AG04449 (cell line): ENCODE results near the gene GLYAT.

Experiments used
- CTCF ChIA-PET: fragments of 350-600 bp; formaldehyde crosslinking; extraction: SDS; loops from one replicate; lab custom pipeline; 2021; ENCODE audit warnings: antibody characterized with exemption; lab: Yijun Ruan, JAX
- POLR2A ChIA-PET: fragments of 400-600, 350-600 bp; formaldehyde crosslinking; extraction: SDS; loops from one replicate; lab custom pipeline; 2020; ENCODE audit warnings: antibody characterized with exemption, inconsistent platforms; lab: Yijun Ruan, JAX
- DNase-seq: peaks from one replicate; pipeline ENCODE4 v3.0.0-alpha.2; 2010; ENCODE audit warnings: low read depth, low spot score
- H3K4me3 ChIP-seq: 2 replicates; pipeline ENCODE4 v1.5.1; 2011; ENCODE audit warnings: low read depth, mild to moderate bottlenecking, control low read depth, low read length
- TF ChIP-seq, protein P1 (sequence below): IDR thresholded peaks from one replicate; pipeline ENCODE4 v1.5.1; 2011; ENCODE audit warnings: mild to moderate bottlenecking, moderate library complexity, low read length, control low read depth, inconsistent platforms; ENCODE audit not compliant: insufficient read depth; ENCODE audit errors: missing control alignments

The GLYAT gene

GRCh38 chr11:58774164-58774593, 42.4 kb upstream of the GLYAT start:
- POLR2A ChIA-PET, result interaction anchor here (0.6 kb wide), 1 partner anchor 213 kb away, joined by 3 read pairs; no protein-coding TSS in a partner anchor
- TF ChIP-seq, protein P1, sequence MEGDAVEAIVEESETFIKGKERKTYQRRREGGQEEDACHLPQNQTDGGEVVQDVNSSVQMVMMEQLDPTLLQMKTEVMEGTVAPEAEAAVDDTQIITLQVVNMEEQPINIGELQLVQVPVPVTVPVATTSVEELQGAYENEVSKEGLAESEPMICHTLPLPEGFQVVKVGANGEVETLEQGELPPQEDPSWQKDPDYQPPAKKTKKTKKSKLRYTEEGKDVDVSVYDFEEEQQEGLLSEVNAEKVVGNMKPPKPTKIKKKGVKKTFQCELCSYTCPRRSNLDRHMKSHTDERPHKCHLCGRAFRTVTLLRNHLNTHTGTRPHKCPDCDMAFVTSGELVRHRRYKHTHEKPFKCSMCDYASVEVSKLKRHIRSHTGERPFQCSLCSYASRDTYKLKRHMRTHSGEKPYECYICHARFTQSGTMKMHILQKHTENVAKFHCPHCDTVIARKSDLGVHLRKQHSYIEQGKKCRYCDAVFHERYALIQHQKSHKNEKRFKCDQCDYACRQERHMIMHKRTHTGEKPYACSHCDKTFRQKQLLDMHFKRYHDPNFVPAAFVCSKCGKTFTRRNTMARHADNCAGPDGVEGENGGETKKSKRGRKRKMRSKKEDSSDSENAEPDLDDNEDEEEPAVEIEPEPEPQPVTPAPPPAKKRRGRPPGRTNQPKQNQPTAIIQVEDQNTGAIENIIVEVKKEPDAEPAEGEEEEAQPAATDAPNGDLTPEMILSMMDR, result no peak
- no peak overlapping the region for H3K4me3 ChIP-seq
- CTCF ChIA-PET, result interaction anchor here (1.5 kb wide), 1 partner anchor 14 kb away, joined by 9 read pairs; no protein-coding TSS in a partner anchor
- no peak for DNase-seq

DNA sequence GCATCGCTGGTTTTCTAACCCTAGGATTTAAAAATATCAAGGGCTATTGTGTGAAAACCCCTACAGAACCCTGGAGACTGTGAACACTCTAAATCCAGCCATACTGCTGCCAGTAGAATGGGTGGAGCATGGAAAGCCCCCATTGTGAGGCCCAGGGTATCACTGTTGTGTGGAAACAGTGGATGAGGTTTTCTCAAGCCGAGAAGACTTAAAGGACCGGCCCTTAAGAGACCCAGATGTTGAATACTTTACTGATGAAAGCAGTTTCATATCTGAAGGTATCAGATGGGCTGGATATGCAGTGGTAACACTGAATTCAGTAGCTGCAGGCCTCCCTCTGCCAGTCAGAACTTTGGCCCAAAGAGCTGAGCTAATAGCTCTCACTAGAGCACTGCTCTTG, 41.6 kb upstream of the GLYAT start:
- TF ChIP-seq, protein P1, result no peak
- H3K4me3 ChIP-seq, result no peak overlapping the region
- DNase-seq, result no peak
- POLR2A ChIA-PET, result no interaction called here
- CTCF ChIA-PET, result interaction anchor here (1.5 kb wide), 1 partner anchor 15 kb away, joined by 9 read pairs; no protein-coding TSS in a partner anchor

DNA sequence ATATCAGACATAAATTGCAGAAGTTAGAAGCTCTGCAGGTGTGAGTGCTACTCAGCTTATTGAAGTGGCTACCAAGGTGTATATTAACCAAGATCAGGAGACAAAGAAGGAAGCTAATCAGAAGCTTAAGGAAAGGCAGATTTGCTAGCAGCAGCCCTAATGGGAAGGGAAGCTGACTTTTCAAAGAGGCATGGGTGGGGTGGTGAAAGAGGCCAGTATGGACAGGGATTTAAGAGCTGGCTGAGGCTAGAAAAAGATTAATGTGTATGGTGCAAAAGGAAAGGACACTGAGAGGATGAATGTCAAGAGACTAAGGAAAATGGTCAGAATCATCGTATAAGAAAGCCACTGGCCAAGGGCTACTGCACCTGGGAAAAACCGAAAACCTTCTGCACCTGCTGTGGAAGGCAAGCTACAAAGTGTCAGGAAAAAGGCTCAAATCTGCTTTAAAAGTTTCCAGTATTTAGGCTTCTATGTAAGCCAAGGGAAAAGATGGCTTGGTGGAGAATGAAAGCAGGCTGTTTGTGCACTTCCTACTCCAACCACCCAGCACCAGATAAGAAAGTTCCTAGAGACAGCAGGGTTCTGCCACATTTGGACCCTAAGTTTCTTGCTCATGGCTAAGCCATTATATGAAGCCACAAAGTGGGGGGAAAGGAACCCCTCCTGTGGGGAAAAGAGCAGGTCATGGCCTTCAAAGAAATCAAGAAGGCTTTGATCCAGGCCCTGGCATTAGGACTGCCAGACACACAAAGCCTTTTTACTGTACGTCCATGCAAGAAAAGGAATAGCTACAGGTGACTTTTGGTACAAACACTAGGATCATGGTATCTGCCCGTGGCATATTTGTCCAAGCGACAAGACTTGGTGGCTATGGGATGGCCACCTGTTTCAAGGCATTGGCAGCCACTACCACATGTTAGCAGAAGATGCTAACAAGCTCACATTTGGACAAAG, 40.9 kb upstream of the GLYAT start:
- DNase-seq, result no peak
- POLR2A ChIA-PET, result no interaction called here
- H3K4me3 ChIP-seq, result no peak overlapping the region
- TF ChIP-seq, protein P1, result no peak
- CTCF ChIA-PET, result interaction anchor here (0.8 kb wide), 1 partner anchor 16 kb away, joined by 3 read pairs; no protein-coding TSS in a partner anchor

- no peak for DNase-seq
- ChIA-PET CTCF (interaction anchor here (0.8 kb wide), 1 partner anchor 17 kb away, joined by 3 read pairs; no protein-coding TSS in a partner anchor), POLR2A (no interaction called here)
- no peak overlapping the region for H3K4me3 ChIP-seq
- TF ChIP-seq, protein P1, result no peak
These were observed 39.7 kb upstream of the GLYAT start for GRCh38 chr11:58771458-58771855.

DNA sequence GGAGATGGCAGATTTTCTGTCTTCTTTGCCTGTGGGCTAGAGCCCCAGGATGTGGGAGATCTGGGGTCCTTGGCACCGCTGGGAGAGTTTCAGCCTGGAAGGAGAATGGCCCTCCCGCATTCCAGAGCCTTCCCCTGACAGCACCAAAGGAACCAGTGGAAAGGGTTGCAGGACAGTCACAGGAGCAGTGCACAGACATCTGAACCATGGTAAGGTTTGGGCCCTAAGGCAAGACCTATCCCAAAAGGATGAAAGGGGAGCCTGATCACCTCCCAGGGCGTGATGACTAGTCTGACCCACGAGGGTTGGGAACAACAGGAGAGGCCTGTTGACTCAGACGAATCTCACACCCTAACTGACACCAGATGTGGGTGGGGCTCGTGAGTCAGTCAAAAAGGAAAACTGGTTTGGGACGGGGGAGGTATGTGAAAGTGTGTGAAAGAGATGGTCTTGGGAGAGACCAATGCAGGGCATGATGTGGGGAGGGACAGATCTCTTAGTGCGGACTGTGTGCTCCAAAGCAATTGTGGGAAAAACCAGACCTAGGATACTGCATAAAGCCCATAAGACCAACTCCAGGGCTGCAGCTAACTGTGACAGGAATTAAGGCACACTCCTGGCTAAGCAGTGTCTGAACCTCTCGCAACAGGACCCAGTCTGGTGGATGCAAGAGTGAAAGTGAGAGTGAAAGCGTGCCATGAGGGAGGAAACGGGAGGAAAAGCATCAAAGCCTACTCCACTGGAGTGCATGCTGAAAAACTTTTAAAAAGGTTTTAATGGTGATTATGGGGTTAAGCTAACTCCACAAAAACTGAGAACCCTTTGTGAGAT, 39.1 kb upstream of the GLYAT start:
- ChIA-PET POLR2A (no interaction called here), CTCF (no interaction called here)
- TF ChIP-seq, protein P1, result no peak
- H3K4me3 ChIP-seq, result no peak overlapping the region
- no peak for DNase-seq
